HEK293 (cell line): ENCODE results near the gene EPO.

ENCODE experiments used
- CTCF ChIA-PET: fragments of 350-600 bp; formaldehyde crosslinking; extraction: SDS; loops from one replicate; lab custom pipeline; 2021; ENCODE audit warnings: antibody characterized with exemption; lab: Yijun Ruan, JAX
- POLR2A ChIA-PET: fragments of 300-600 bp; formaldehyde crosslinking; extraction: SDS; loops from one replicate; lab custom pipeline; 2020; ENCODE audit warnings: antibody characterized with exemption, inconsistent platforms; lab: Yijun Ruan, JAX
- H3K27ac ChIP-seq: fragments of 200-500 bp; sonication (Bioruptor generic); 2 replicates; pipeline ENCODE4 v1.5.1; 2014; ENCODE audit warnings: low read depth, low read length, control low read depth, inconsistent platforms; ENCODE audit errors: extremely low read depth
- H3K36me3 ChIP-seq, 2 experiments: fragments of 200-500 bp in 1 of 2; sonication (Bioruptor generic) in 1 of 2; 1 replicate in 1 of 2; 2 replicates in 1 of 2; pipeline ENCODE4 v1.5.1; 2014 to 2017; ENCODE audit warnings: inconsistent platforms in 2 of 2, low read length in 2 of 2; ENCODE audit not compliant: control insufficient read depth in 2 of 2, insufficient read depth in 1 of 2
- H3K4me1 ChIP-seq: fragments of 200-500 bp; sonication (Bioruptor generic); 2 replicates; pipeline ENCODE4 v1.5.1; 2014; ENCODE audit warnings: mild to moderate bottlenecking, low read length, inconsistent platforms; ENCODE audit not compliant: control insufficient read depth, insufficient read depth
- H3K4me3 ChIP-seq: 2 replicates; pipeline ENCODE4 v1.5.1; 2011; ENCODE audit warnings: low read depth, mild to moderate bottlenecking, control low read depth, low read length, moderate library complexity
- H3K9me3 ChIP-seq: fragments of 200-500 bp; sonication (Bioruptor generic); 2 replicates; pipeline ENCODE4 v1.5.1; 2014; ENCODE audit warnings: low read depth, low read length, inconsistent platforms; ENCODE audit not compliant: control insufficient read depth, insufficient read depth
- EGR2 ChIP-seq: fragments of 450-650 bp; formaldehyde crosslinking; IDR thresholded peaks from 2 replicates; pipeline ENCODE4 v1.5.1; 2016; ENCODE audit warnings: low read depth, missing biosample characterization, missing genetic modification characterization
- GLIS1 ChIP-seq: fragments of 450-650 bp; formaldehyde crosslinking; IDR thresholded peaks from 2 replicates; pipeline ENCODE4 v1.5.1; 2016; ENCODE audit warnings: missing biosample characterization, missing genetic modification characterization
- GLIS2 ChIP-seq: fragments of 450-650 bp; formaldehyde crosslinking; IDR thresholded peaks from 2 replicates; pipeline ENCODE4 v1.5.1; 2016; ENCODE audit warnings: missing biosample characterization, missing genetic modification characterization
- KLF10 ChIP-seq: fragments of 450-650 bp; IDR thresholded peaks from 2 replicates; pipeline ENCODE4 v1.5.1; 2018; ENCODE audit warnings: missing biosample characterization, mild to moderate bottlenecking, missing genetic modification characterization
- OSR2 ChIP-seq: fragments of 450-650 bp; formaldehyde crosslinking; IDR thresholded peaks from 2 replicates; pipeline ENCODE4 v1.5.1; 2016; ENCODE audit warnings: missing biosample characterization, missing genetic modification characterization
- PBX3 ChIP-seq: sonication (generic); formaldehyde crosslinking; IDR thresholded peaks from 2 replicates; pipeline ENCODE4 v1.8.1; 2022; ENCODE audit warnings: mild to moderate bottlenecking, moderate library complexity, missing genetic modification reagents
- TRIM28 ChIP-seq: IDR thresholded peaks from 2 replicates; pipeline ENCODE4 v1.6.1; 2011; ENCODE audit warnings: low read length, control low read depth, borderline replicate concordance
- YY1 ChIP-seq: fragments of 450-650 bp; formaldehyde crosslinking; IDR thresholded peaks from 2 replicates; pipeline ENCODE4 v1.5.1; 2018; ENCODE audit warnings: missing biosample characterization, missing genetic modification characterization
- ZBTB17 ChIP-seq: fragments of 450-650 bp; formaldehyde crosslinking; IDR thresholded peaks from 2 replicates; pipeline ENCODE4 v1.5.1; 2016; ENCODE audit warnings: missing biosample characterization, missing genetic modification characterization
- ZBTB20 ChIP-seq: fragments of 450-650 bp; formaldehyde crosslinking; IDR thresholded peaks from 2 replicates; pipeline ENCODE4 v1.5.1; 2016; ENCODE audit warnings: missing biosample characterization, missing genetic modification characterization
- ZIC2 ChIP-seq: fragments of 450-650 bp; formaldehyde crosslinking; IDR thresholded peaks from 2 replicates; pipeline ENCODE4 v1.5.1; 2016; ENCODE audit warnings: missing biosample characterization, missing genetic modification characterization
- ZNF133 ChIP-seq: fragments of 450-650 bp; formaldehyde crosslinking; IDR thresholded peaks from 2 replicates; pipeline ENCODE4 v1.5.1; 2016; ENCODE audit warnings: missing biosample characterization, missing genetic modification characterization
- ZNF175 ChIP-seq: fragments of 450-650 bp; formaldehyde crosslinking; IDR thresholded peaks from 2 replicates; pipeline ENCODE4 v1.5.1; 2016; ENCODE audit warnings: missing biosample characterization, missing genetic modification characterization
- ZNF19 ChIP-seq: fragments of 450-650 bp; formaldehyde crosslinking; IDR thresholded peaks from 2 replicates; pipeline ENCODE4; 2016; ENCODE audit warnings: missing biosample characterization, missing genetic modification characterization, low read depth
- ZNF221 ChIP-seq: fragments of 450-650 bp; formaldehyde crosslinking; IDR thresholded peaks from 2 replicates; pipeline ENCODE4 v1.5.1; 2017; ENCODE audit warnings: missing biosample characterization, missing genetic modification characterization, borderline replicate concordance
- ZNF335 ChIP-seq: fragments of 450-650 bp; formaldehyde crosslinking; conservative IDR thresholded peaks from 2 replicates; pipeline ENCODE4 v1.5.1; 2016; ENCODE audit warnings: missing biosample characterization, missing genetic modification characterization
- ZNF76 ChIP-seq: fragments of 450-650 bp; formaldehyde crosslinking; IDR thresholded peaks from 2 replicates; pipeline ENCODE4; 2016; ENCODE audit warnings: low read depth, missing biosample characterization, missing genetic modification characterization, borderline replicate concordance
- TF ChIP-seq, protein P1 (sequence below): fragments of 450-650 bp; formaldehyde crosslinking; optimal IDR thresholded peaks from 2 replicates; pipeline ENCODE3; 2016; ENCODE audit warnings: missing biosample characterization, mild to moderate bottlenecking, missing genetic modification characterization
- TF ChIP-seq, protein P2 (sequence below): fragments of 450-650 bp; formaldehyde crosslinking; IDR thresholded peaks from 2 replicates; pipeline ENCODE4 v1.5.1; 2016; ENCODE audit warnings: missing biosample characterization, missing genetic modification characterization
- TF ChIP-seq, protein P3 (sequence below): fragments of 450-650 bp; formaldehyde crosslinking; IDR thresholded peaks from 2 replicates; pipeline ENCODE4 v1.5.1; 2016; ENCODE audit warnings: missing biosample characterization, missing genetic modification characterization, low read depth
- TF ChIP-seq, protein P4 (sequence below): fragments of 450-650 bp; formaldehyde crosslinking; IDR thresholded peaks from 2 replicates; pipeline ENCODE4 v1.5.1; 2017; ENCODE audit warnings: missing biosample characterization, missing genetic modification characterization
- TF ChIP-seq, protein P5 (sequence below): fragments of 450-650 bp; formaldehyde crosslinking; IDR thresholded peaks from 2 replicates; pipeline ENCODE4 v1.5.1; 2016; ENCODE audit warnings: missing biosample characterization, missing genetic modification characterization

EPO gene

DNA sequence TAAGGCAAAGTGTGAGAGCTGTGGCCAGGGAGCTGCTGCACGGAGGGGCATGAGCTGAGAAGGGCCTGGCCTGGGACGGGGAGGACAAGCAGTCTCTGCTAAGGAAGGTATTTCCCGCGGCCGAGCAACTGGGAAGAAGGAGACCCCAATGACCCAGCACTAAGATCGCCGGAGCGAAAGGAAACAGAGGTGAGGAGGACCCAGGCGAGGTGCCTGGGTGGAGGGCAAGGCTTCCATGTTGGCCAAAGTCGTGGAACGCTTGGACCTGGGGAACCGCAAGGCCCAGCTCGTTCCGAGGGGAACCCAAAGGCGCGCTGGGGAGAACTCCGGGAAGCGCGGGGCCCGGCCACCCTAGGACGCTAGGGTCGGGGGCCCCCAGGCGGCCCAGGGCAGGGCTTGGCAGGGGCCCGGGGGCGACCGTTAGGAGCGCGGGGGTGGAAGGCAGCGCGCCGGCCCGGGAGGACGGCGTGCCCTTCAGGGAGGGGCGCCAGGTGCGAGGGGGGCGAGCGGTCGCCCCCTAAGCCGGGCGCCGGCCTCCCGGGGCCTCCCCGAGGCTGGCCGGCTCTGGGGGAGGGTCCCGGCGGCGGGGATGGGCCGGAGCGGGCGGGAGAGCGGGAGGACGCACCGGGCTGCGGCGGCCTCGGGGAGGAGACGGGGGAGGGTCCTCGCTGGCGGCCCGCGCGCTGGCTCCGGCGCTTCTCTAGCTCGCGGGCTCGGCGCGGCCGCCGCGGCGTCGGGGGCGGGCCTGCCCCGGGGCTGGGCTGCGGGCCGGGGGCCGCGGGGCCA is 26.8 kb upstream of the EPO start:
- 0 out of 2 replicates have a peak, but pooled peaks have one; percentile 20 for TF ChIP-seq ZBTB17 (tag by site-specific recombination)
- TF ChIP-seq, protein P1, sequence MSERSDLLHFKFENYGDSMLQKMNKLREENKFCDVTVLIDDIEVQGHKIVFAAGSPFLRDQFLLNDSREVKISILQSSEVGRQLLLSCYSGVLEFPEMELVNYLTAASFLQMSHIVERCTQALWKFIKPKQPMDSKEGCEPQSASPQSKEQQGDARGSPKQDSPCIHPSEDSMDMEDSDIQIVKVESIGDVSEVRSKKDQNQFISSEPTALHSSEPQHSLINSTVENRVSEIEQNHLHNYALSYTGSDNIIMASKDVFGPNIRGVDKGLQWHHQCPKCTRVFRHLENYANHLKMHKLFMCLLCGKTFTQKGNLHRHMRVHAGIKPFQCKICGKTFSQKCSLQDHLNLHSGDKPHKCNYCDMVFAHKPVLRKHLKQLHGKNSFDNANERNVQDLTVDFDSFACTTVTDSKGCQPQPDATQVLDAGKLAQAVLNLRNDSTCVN (tag by site-specific recombination), result peak; percentile 63
- TF ChIP-seq, protein P2, sequence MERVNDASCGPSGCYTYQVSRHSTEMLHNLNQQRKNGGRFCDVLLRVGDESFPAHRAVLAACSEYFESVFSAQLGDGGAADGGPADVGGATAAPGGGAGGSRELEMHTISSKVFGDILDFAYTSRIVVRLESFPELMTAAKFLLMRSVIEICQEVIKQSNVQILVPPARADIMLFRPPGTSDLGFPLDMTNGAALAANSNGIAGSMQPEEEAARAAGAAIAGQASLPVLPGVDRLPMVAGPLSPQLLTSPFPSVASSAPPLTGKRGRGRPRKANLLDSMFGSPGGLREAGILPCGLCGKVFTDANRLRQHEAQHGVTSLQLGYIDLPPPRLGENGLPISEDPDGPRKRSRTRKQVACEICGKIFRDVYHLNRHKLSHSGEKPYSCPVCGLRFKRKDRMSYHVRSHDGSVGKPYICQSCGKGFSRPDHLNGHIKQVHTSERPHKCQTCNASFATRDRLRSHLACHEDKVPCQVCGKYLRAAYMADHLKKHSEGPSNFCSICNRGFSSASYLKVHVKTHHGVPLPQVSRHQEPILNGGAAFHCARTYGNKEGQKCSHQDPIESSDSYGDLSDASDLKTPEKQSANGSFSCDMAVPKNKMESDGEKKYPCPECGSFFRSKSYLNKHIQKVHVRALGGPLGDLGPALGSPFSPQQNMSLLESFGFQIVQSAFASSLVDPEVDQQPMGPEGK (tag by site-specific recombination), result peak; percentile 33; the same call in 1 of the 2 replicates
- TF ChIP-seq ZNF335 (tag by site-specific recombination), result peak; percentile 60
- peak; percentile 88 for TF ChIP-seq ZBTB20 (tag by site-specific recombination)
- TF ChIP-seq YY1 (tag by site-specific recombination), result no peak
- no peak for TF ChIP-seq TRIM28
- TF ChIP-seq GLIS2 (tag by site-specific recombination), result peak; percentile 76
- peak; percentile 29; the same call in 1 of the 2 replicates for TF ChIP-seq GLIS1 (tag by site-specific recombination)
- 0 out of 2 replicates have a peak, but pooled peaks have one; percentile 13 for TF ChIP-seq ZIC2 (tag by site-specific recombination)

GRCh38 chr7:100694098-100694745 is 26.0 kb upstream of the EPO start, which contains the start of gene GIGYF1:
Gene GIGYF1, minus strand, starts transcription at chr7:100694250. Its CDS starts 6,012 bp downstream, at chr7:100688238.
- Histone ChIP-seq H3K36me3 (peaks cover 0 to 12% of the 10 kb centered on the region in 2 experiments; a peak in 2 of 3 replicates), H3K4me1 (peaks cover 2% of the 10 kb centered on the region; the same call in 1 of the 2 replicates), H3K4me3 (peak within 1 kb of the TSS; percentile 56), H3K9me3 (no peaks in the 10 kb centered on the region), H3K27ac (peak within 1 kb of the TSS; percentile 76; the same call in 1 of the 2 replicates)
- CTCF ChIA-PET, result interaction anchor here (0.6 to 2.4 kb wide), 3 partner anchors 11 to 225 kb away, joined by 3 to 20 read pairs (median 3); partner anchors contain the start of gene POP7
- POLR2A ChIA-PET, result interaction anchor here (1.1 to 2.8 kb wide), 3 partner anchors 12 to 108 kb away, joined by 3 to 15 read pairs (median 6); partner anchors contain the start of genes FBXO24, LRCH4 and POP7
- TF ChIP-seq, protein P3, sequence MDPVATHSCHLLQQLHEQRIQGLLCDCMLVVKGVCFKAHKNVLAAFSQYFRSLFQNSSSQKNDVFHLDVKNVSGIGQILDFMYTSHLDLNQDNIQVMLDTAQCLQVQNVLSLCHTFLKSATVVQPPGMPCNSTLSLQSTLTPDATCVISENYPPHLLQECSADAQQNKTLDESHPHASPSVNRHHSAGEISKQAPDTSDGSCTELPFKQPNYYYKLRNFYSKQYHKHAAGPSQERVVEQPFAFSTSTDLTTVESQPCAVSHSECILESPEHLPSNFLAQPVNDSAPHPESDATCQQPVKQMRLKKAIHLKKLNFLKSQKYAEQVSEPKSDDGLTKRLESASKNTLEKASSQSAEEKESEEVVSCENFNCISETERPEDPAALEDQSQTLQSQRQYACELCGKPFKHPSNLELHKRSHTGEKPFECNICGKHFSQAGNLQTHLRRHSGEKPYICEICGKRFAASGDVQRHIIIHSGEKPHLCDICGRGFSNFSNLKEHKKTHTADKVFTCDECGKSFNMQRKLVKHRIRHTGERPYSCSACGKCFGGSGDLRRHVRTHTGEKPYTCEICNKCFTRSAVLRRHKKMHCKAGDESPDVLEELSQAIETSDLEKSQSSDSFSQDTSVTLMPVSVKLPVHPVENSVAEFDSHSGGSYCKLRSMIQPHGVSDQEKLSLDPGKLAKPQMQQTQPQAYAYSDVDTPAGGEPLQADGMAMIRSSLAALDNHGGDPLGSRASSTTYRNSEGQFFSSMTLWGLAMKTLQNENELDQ, result no peak
- TF ChIP-seq KLF10 (tag by site-specific recombination) (no peak; the same call in 1 of the 2 replicates), ZNF133 (tag by site-specific recombination) (no peak), ZNF221 (tag by site-specific recombination) (no peak), PBX3 (CRISPR knock-in tag) (no peak), ZNF175 (tag by site-specific recombination) (no peak), OSR2 (no peak), ZNF19 (no peak), ZNF76 (tag by site-specific recombination) (no peak), EGR2 (0 out of 2 replicates have a peak, but pooled peaks have one; percentile 23)
- TF ChIP-seq, protein P4, sequence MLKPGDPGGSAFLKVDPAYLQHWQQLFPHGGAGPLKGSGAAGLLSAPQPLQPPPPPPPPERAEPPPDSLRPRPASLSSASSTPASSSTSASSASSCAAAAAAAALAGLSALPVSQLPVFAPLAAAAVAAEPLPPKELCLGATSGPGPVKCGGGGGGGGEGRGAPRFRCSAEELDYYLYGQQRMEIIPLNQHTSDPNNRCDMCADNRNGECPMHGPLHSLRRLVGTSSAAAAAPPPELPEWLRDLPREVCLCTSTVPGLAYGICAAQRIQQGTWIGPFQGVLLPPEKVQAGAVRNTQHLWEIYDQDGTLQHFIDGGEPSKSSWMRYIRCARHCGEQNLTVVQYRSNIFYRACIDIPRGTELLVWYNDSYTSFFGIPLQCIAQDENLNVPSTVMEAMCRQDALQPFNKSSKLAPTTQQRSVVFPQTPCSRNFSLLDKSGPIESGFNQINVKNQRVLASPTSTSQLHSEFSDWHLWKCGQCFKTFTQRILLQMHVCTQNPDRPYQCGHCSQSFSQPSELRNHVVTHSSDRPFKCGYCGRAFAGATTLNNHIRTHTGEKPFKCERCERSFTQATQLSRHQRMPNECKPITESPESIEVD (tag by site-specific recombination), result no peak
- TF ChIP-seq, protein P5, sequence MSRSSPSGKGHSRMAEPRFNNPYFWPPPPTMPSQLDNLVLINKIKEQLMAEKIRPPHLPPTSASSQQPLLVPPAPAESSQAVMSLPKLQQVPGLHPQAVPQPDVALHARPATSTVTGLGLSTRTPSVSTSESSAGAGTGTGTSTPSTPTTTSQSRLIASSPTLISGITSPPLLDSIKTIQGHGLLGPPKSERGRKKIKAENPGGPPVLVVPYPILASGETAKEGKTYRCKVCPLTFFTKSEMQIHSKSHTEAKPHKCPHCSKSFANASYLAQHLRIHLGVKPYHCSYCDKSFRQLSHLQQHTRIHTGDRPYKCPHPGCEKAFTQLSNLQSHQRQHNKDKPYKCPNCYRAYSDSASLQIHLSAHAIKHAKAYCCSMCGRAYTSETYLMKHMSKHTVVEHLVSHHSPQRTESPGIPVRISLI (tag by site-specific recombination), result no peak

More for the DNA sequence above, 26.8 kb upstream of the EPO start:
- ChIA-PET CTCF (interaction anchor here (0.5 to 5.5 kb wide), 16 partner anchors 8 to 386 kb away, joined by 3 to 77 read pairs (median 4); partner anchors contain the start of genes FBXO24, LRCH4, MOSPD3 and POP7), POLR2A (interaction anchor here (0.7 to 2.8 kb wide), 10 partner anchors 10 to 196 kb away, joined by 3 to 18 read pairs (median 5); partner anchors contain the start of genes FBXO24, LRCH4, POP7 and UFSP1)
- Histone ChIP-seq H3K4me3 (peak overlapping the region; percentile 56), H3K27ac (peak overlapping the region; percentile 76; the same call in 1 of the 2 replicates), H3K36me3 (peaks cover 0 to 19% of the 10 kb centered on the region in 2 experiments; a peak in 2 of 3 replicates), H3K9me3 (no peaks in the 10 kb centered on the region), H3K4me1 (peaks cover 2% of the 10 kb centered on the region; the same call in 1 of the 2 replicates)
